ENCODE measurements around the gene CWF19L1. TPM values are rescaled to one million over a fixed set of nuclear protein-coding genes. Genes with fewer than 3 reads are reported as not detected.
A peak's percentile ranks its signal among the peaks of the same experiment; 100 is the strongest.

Gene CWF19L1
- total RNA-seq, 2 donors from 2014 or later: 15.3 to 21.4 TPM

GRCh38 chr10:100245484-100246220 lies 21.8 kb downstream of the CWF19L1 start:
- H3K36me3 ChIP-seq: no peaks in the 10 kb centered on the region
- no peaks in the 10 kb centered on the region for H3K9me3 ChIP-seq
- no peak overlapping the region for H3K9ac ChIP-seq (ENCODE audit: low read depth in 2 of 2, low read length in 2 of 2)
- H3K27ac ChIP-seq: no peak overlapping the region
- TF ChIP-seq CTCF (IDR thresholded peaks at IDR 0.05): no peak
- intact Hi-C loops (cut with DNase I): no loop called here
- H3K27me3 ChIP-seq: no peaks in the 10 kb centered on the region
- H3K4me1 ChIP-seq: no peaks in the 10 kb centered on the region
- no peak overlapping the region for H3K4me3 ChIP-seq
- DNase-seq: no peak

- Histone ChIP-seq H3K9ac (ENCODE audit: low read depth in 2 of 2, low read length in 2 of 2) (no peak overlapping the region), H3K27ac (no peak overlapping the region), H3K27me3 (no peaks in the 10 kb centered on the region), H3K4me1 (no peaks in the 10 kb centered on the region), H3K36me3 (peaks cover 6% of the 10 kb centered on the region), H3K4me3 (no peak overlapping the region), H3K9me3 (no peaks in the 10 kb centered on the region)
- DNase-seq: no peak
- TF ChIP-seq CTCF (IDR thresholded peaks at IDR 0.05): no peak
- intact Hi-C loops (cut with DNase I): no loop called here
Observed at GRCh38 chr10:100239851-100240250, 27.6 kb downstream of the CWF19L1 start.

- Histone ChIP-seq H3K9ac (ENCODE audit: low read depth in 2 of 2, low read length in 2 of 2) (no peak overlapping the region), H3K4me1 (no peaks in the 10 kb centered on the region), H3K9me3 (no peaks in the 10 kb centered on the region), H3K36me3 (peaks cover 6% of the 10 kb centered on the region), H3K27ac (no peak overlapping the region), H3K4me3 (no peak overlapping the region), H3K27me3 (no peaks in the 10 kb centered on the region)
- DNase-seq: no peak
- no peak for TF ChIP-seq CTCF (IDR thresholded peaks at IDR 0.05)
- intact Hi-C loops (cut with DNase I): no loop called here
Observed at GRCh38 chr10:100238429-100238828, 29.0 kb downstream of the CWF19L1 start.

GRCh38 chr10:100232101-100232500 lies 35.3 kb downstream of the CWF19L1 start:
- Histone ChIP-seq H3K9ac (ENCODE audit: low read depth in 2 of 2, low read length in 2 of 2) (no peak overlapping the region), H3K36me3 (peaks cover 4% of the 10 kb centered on the region), H3K4me3 (no peak overlapping the region), H3K27ac (no peak overlapping the region), H3K4me1 (peaks cover 4% of the 10 kb centered on the region), H3K9me3 (no peaks in the 10 kb centered on the region), H3K27me3 (no peaks in the 10 kb centered on the region)
- intact Hi-C loops (cut with DNase I): no loop called here
- no peak for DNase-seq
- TF ChIP-seq CTCF (IDR thresholded peaks at IDR 0.05): no peak

- H3K4me3 ChIP-seq: peak overlapping the region; percentile 97
- H3K27me3 ChIP-seq: no peaks in the 10 kb centered on the region
- H3K9me3 ChIP-seq: no peaks in the 10 kb centered on the region
- H3K36me3 ChIP-seq: no peaks in the 10 kb centered on the region
- DNase-seq: no peak
- intact Hi-C loops (cut with DNase I): no loop called here
- TF ChIP-seq CTCF (IDR thresholded peaks at IDR 0.05): no peak
- peak overlapping the region; percentile 68 to 76 for H3K9ac ChIP-seq (ENCODE audit: low read depth in 2 of 2, low read length in 2 of 2)
- H3K27ac ChIP-seq: peak overlapping the region; percentile 34
- peaks cover 4% of the 10 kb centered on the region for H3K4me1 ChIP-seq
Observed at GRCh38 chr10:100229819-100230422, 37.5 kb downstream of the CWF19L1 start.

Data from colonic mucosa (tissue), 4 donors.